K562 (cell line): ENCODE data around the gene FAM167B. TPM values are rescaled to one million over a fixed set of nuclear protein-coding genes. Genes with fewer than 3 reads are reported as not detected.
A peak's percentile ranks its signal among the peaks of the same experiment; 100 is the strongest.

Experiments
- ATAC-seq: fragments of 200-7000 bp; cut with Tn5 transposase; 3 replicates; pipeline ENCODE4 v1.9.1; 2020; ENCODE audit warnings: moderate library complexity
- BruUV-seq: library from RNA; stranded (reverse); fragments of 400-500 nt; replicated peaks from 2 replicates; lab custom pipeline; 2021; lab: Mats Ljungman, UMichigan
- CTCF ChIA-PET: fragments of 300-600 bp; formaldehyde crosslinking; extraction: SDS; loops from one replicate; lab custom pipeline; 2021; ENCODE audit warnings: low intra/inter-chr PET ratio; lab: Yijun Ruan, JAX
- POLR2A ChIA-PET: fragments of 300-600, 350-650 bp; sonication (Branson Sonifier 250); formaldehyde crosslinking; extraction: SDS; loops from one replicate; lab custom pipeline; 2021; ENCODE audit warnings: antibody characterized with exemption, inconsistent platforms; lab: Yijun Ruan, JAX
- DNase-seq, 4 experiments: peaks; one replicate each; pipeline versions ENCODE4 v3.0.0 to v3.0.0-alpha.2; 2011 to 2018; ENCODE audit warnings: low spot score in 3 of 4, mixed read lengths in 3 of 4; ENCODE audit errors: extremely low read depth in 1 of 4
- FAIRE-seq: peaks from 2 replicates; lab custom pipeline; 2011; peaks lifted over from hg19 to GRCh38; lab: Jason Lieb, UNC
- H2AFZ ChIP-seq: 2 replicates; pipeline ENCODE4 v1.6.0; 2011; ENCODE audit warnings: low read depth, low read length, control low read depth, inconsistent platforms
- H3K27ac ChIP-seq: fragments of 200-600 bp; 3 replicates; pipeline ENCODE4 v1.8.0; 2011; ENCODE audit warnings: low read depth, mild to moderate bottlenecking, control low read depth, inconsistent platforms, low read length, moderate library complexity, mixed read lengths; ENCODE audit errors: extremely low read depth
- H3K27me3 ChIP-seq, 2 experiments: fragments of 300-600 bp in 1 of 2; 2 replicates in 1 of 2; 3 replicates in 1 of 2; pipeline versions ENCODE4 v1.6.0 to v1.8.0; 2011; ENCODE audit warnings: inconsistent platforms in 2 of 2, low read length in 2 of 2, mild to moderate bottlenecking in 1 of 2, mixed read lengths in 1 of 2, moderate library complexity in 1 of 2; ENCODE audit not compliant: control insufficient read depth in 2 of 2, insufficient read depth in 2 of 2
- H3K36me3 ChIP-seq: fragments of 300-600 bp; 3 replicates; pipeline ENCODE4 v1.8.0; 2011; ENCODE audit warnings: mild to moderate bottlenecking, low read length, inconsistent platforms; ENCODE audit not compliant: control insufficient read depth, insufficient read depth
- H3K4me1 ChIP-seq, 2 experiments: fragments of 200-600 bp in 1 of 2; replicated peaks in 1 of 2; 2 replicates in 1 of 2; 3 replicates in 1 of 2; pipeline versions ENCODE4 v1.5.1 to v1.8.0; 2011; ENCODE audit warnings: inconsistent platforms in 2 of 2, low read length in 2 of 2, mild to moderate bottlenecking in 1 of 2, mixed read lengths in 1 of 2, moderate library complexity in 1 of 2; ENCODE audit not compliant: control insufficient read depth in 2 of 2, insufficient read depth in 2 of 2
- H3K4me2 ChIP-seq: 2 replicates; pipeline ENCODE4 v1.6.1; 2011; ENCODE audit warnings: low read length, control low read depth, inconsistent platforms, mixed read lengths; ENCODE audit not compliant: insufficient read depth
- H3K4me3 ChIP-seq: fragments of 200-600 bp; sonication (generic), shearing (Covaris generic); 2 replicates; pipeline ENCODE4 v1.5.1; 2016; ENCODE audit warnings: control low read depth, inconsistent platforms
- H3K79me2 ChIP-seq: fragments of 200-600 bp; 3 replicates; pipeline ENCODE4 v1.8.0; 2011; ENCODE audit warnings: low read length, inconsistent platforms; ENCODE audit not compliant: control insufficient read depth, insufficient read depth
- H3K9ac ChIP-seq, 2 experiments: 2 replicates each; pipeline versions ENCODE4 v1.6.0 to v1.6.1; 2011; ENCODE audit warnings: low read depth in 2 of 2, low read length in 2 of 2, control low read depth in 1 of 2, inconsistent platforms in 1 of 2, mild to moderate bottlenecking in 1 of 2, mixed read lengths in 1 of 2; ENCODE audit not compliant: insufficient read depth in 1 of 2
- H3K9me1 ChIP-seq: one replicate; pipeline ENCODE4 v1.6.0; 2011; ENCODE audit warnings: inconsistent platforms, mild to moderate bottlenecking, low read length, moderate library complexity; ENCODE audit not compliant: control insufficient read depth, insufficient read depth
- H3K9me3 ChIP-seq: replicated peaks from 2 replicates; pipeline ENCODE4 v1.5.1; 2011; ENCODE audit warnings: low read depth, low read length, inconsistent platforms; ENCODE audit not compliant: control insufficient read depth, insufficient read depth
- H4K20me1 ChIP-seq: replicated peaks from 2 replicates; pipeline ENCODE4 v1.6.1; 2011; ENCODE audit warnings: low read length, inconsistent platforms, mixed read lengths; ENCODE audit not compliant: control insufficient read depth, insufficient read depth
- KAT2B ChIP-seq: IDR thresholded peaks from one replicate; pipeline ENCODE4 v1.6.1; 2012; ENCODE audit warnings: low read depth, mild to moderate bottlenecking, control low read depth, inconsistent platforms, low read length, moderate library complexity
- NFE2L1 ChIP-seq: fragments of 450-650 bp; IDR thresholded peaks from 2 replicates; pipeline ENCODE4 v1.6.1; 2016; ENCODE audit warnings: missing genetic modification characterization, low read depth, mild to moderate bottlenecking, missing compliant biosample characterization, moderate library complexity, borderline replicate concordance
- SMAD1 ChIP-seq: fragments of 150-350 bp; IDR thresholded peaks from 2 replicates; pipeline ENCODE4 v1.6.1; 2014; ENCODE audit warnings: low read length, low read depth; ENCODE audit not compliant: partially characterized antibody
- TBL1XR1 ChIP-seq, 2 experiments: IDR thresholded peaks; 2 replicates each; pipeline ENCODE4 v1.6.1; 2012; ENCODE audit warnings: improper control_type of control experiment in 2 of 2, low read length in 2 of 2, mild to moderate bottlenecking in 1 of 2
- TGIF2 ChIP-seq: sonication (generic); formaldehyde crosslinking; IDR thresholded peaks from 2 replicates; pipeline ENCODE4 v1.8.1; 2022; ENCODE audit warnings: mild to moderate bottlenecking, missing genetic modification reagents, moderate library complexity
- ZNF318 ChIP-seq, 2 experiments: fragments of 450-650 bp; IDR thresholded peaks; 2 replicates each; pipeline ENCODE4 v1.6.1; 2016; ENCODE audit warnings: mild to moderate bottlenecking in 2 of 2, borderline replicate concordance in 1 of 2, low read depth in 1 of 2, moderate library complexity in 1 of 2
- ZNF764 ChIP-seq: fragments of 250-450 bp; sonication (Bioruptor Pico); IDR thresholded peaks from 2 replicates; pipeline ENCODE4 v1.4.0; 2020; ENCODE audit warnings: low read depth, mild to moderate bottlenecking, moderate library complexity
- WGBS: fragments of 100-300 bp; shearing (Covaris generic); methylation state at CpG from one replicate; pipeline ENCODE4 v1.1.6; 2016; ENCODE audit warnings: low coverage, mixed read lengths; ENCODE audit not compliant: insufficient coverage; ENCODE audit errors: missing lambda C conversion rate; 5-methylcytosine and 5-hydroxymethylcytosine counted together
- in situ Hi-C: fragments of 300-500 bp; cut with MboI; formaldehyde crosslinking; loops from 4 replicates; pipeline ENCODE4 v1.15.0; 2018; ENCODE audit warnings: inconsistent platforms, mixed read lengths
- intact Hi-C: fragments of 100-400 bp; cut with micrococcal nuclease; formaldehyde crosslinking; loops from 2 replicates; pipeline ENCODE4 v1.14.2; 2022
- polyA plus RNA-seq, 8 experiments: library from polyadenylated mRNA; depleted of rRNA in 4 of 8; stranded (reverse) in 5 of 8; unstranded in 3 of 8; fragments of >200 nt; fragmentation: Nextera tagmentation in 2 of 8; fragmentation: Illumina TruSeq in 1 of 8; extraction: Ambion mirVana in 2 of 8; extraction: Trizol in 1 of 8; gene quantifications; 2 replicates each; pipeline versions ENCODE4 v1.2.1 to v1.2.3, GENCODE V29; 2011 to 2014; ENCODE audit warnings: inconsistent platforms in 1 of 8, missing spikeins in 1 of 8
- total RNA-seq, 7 experiments: library from RNA; depleted of rRNA in 6 of 7; stranded (reverse); fragments of >200 nt in 6 of 7; fragmentation: Illumina TruSeq in 2 of 7; extraction: Trizol in 2 of 7; gene quantifications; 2 replicates each; pipeline versions ENCODE4 v1.2.1 to v1.2.3, GENCODE V29; 2011 to 2021; ENCODE audit warnings: low replicate concordance in 1 of 7
- TF ChIP-seq, protein P1 (sequence below): sonication (generic); formaldehyde crosslinking; IDR thresholded peaks from 2 replicates; pipeline ENCODE4 v1.8.0; 2022; ENCODE audit warnings: missing genetic modification reagents, mild to moderate bottlenecking, moderate library complexity, borderline replicate concordance
- TF ChIP-seq, protein P2 (sequence below), 2 experiments: IDR thresholded peaks; 2 replicates each; pipeline ENCODE4 v1.6.1; 2011; ENCODE audit warnings: borderline replicate concordance in 1 of 2, control low read depth in 1 of 2, low read depth in 1 of 2, low read length in 1 of 2, mild to moderate bottlenecking in 1 of 2, mixed read lengths in 1 of 2, moderate library complexity in 1 of 2; ENCODE audit not compliant: insufficient read depth in 1 of 2, insufficient read length in 1 of 2, poor library complexity in 1 of 2, severe bottlenecking in 1 of 2; ENCODE audit errors: extremely low read depth in 1 of 2

The FAM167B gene
- total and polyA plus RNA-seq, 9 of the 15 experiments (the other 6 are each of a cell fraction or from before 2014, with no cell fraction given) = not detected

DNA sequence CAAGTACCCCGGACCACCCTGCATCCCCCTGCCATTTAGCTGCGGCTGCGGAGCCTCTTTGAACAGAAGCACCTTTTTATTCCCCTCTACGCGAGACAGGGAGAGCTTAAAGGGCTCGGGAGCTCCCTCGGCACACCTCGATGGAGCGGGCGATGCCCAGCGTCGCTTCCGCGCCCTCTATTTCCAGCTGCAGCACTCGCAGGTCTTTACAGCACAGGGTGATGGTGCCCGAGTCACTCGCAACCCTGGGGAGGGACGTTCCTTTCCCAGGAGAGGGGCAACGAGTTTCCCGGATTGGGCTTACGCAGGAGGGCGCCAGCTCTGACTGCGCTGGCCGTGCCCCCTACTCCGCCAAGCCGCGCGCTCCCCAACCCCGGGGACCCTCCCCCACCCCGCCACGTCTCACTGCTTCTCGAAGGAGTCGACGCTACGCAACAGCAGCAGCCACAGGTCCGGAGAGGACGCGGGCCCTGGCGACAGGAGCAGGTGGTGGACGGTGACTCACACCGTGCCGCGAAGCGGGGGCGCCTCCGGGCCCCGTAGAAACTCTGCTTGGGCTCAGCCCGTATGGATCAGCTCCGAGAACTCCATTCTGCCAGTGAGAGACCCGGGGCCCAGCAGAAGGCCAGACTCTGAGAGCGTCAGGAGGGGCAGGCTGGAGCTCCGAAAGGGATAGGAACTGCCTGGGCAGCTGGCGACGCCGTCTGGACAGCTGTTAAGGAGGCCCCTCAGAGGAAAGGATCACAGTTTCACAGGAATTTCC is 5.8 kb upstream of the FAM167B start:
- no peaks in the 10 kb centered on the region for H4K20me1 ChIP-seq
- H3K36me3 ChIP-seq = no peaks in the 10 kb centered on the region
- in situ Hi-C loops (no loop called here), intact Hi-C loops (no loop called here)
- H3K4me2 ChIP-seq = peak overlapping the region; percentile 32
- H3K79me2 ChIP-seq = no peaks in the 10 kb centered on the region
- no peaks in the 10 kb centered on the region for H3K9me1 ChIP-seq
- H3K9me3 ChIP-seq = no peaks in the 10 kb centered on the region
- H2AFZ ChIP-seq = peak overlapping the region; percentile 77
- H3K27ac ChIP-seq = peak overlapping the region; percentile 12; the same call in 2 of the 3 replicates
- ATAC-seq (peak; percentile 79), DNase-seq (peak; percentile 64 to 67 (median 64)), FAIRE-seq (peak; percentile 48)
- WGBS = 55% methylated on average over 39 of the region's 55 CpGs
- BruUV-seq = no TSS peak
- no peak overlapping the region for H3K4me3 ChIP-seq
- H3K27me3 ChIP-seq = no peaks in the 10 kb centered on the region
- CTCF ChIA-PET = no interaction called here
- H3K4me1 ChIP-seq = peaks cover 15 to 21% of the 10 kb centered on the region in 2 experiments; a peak in 4 of 5 replicates
- peak overlapping the region; percentile 24 to 65 for H3K9ac ChIP-seq
- POLR2A ChIA-PET = interaction anchor here (0.7 to 1.3 kb wide), 4 partner anchors 9 to 51 kb away, joined by 3 to 6 read pairs (median 4); no protein-coding TSS in a partner anchor
- TF ChIP-seq TGIF2 (CRISPR knock-in tag) (no peak), ZNF318 (IDR thresholded peaks at IDR 0.05; ENCODE audit: borderline replicate concordance in 1 of 2, low read depth in 1 of 2) (no peak), KAT2B (no peak), SMAD1 (no peak), ZNF764 (no peak), NFE2L1 (tag) (no peak), TBL1XR1 (IDR thresholded peaks at IDR 0.05; ENCODE audit: low read length in 2 of 2) (no peak)
- TF ChIP-seq, protein P1, sequence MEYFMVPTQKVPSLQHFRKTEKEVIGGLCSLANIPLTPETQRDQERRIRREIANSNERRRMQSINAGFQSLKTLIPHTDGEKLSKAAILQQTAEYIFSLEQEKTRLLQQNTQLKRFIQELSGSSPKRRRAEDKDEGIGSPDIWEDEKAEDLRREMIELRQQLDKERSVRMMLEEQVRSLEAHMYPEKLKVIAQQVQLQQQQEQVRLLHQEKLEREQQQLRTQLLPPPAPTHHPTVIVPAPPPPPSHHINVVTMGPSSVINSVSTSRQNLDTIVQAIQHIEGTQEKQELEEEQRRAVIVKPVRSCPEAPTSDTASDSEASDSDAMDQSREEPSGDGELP (CRISPR knock-in tag) = peak; percentile 65; the same call in 1 of the 2 replicates
- TF ChIP-seq, protein P2, sequence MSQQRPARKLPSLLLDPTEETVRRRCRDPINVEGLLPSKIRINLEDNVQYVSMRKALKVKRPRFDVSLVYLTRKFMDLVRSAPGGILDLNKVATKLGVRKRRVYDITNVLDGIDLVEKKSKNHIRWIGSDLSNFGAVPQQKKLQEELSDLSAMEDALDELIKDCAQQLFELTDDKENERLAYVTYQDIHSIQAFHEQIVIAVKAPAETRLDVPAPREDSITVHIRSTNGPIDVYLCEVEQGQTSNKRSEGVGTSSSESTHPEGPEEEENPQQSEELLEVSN (IDR thresholded peaks at IDR 0.05; ENCODE audit: borderline replicate concordance in 1 of 2, extremely low read depth in 1 of 2, insufficient read depth in 1 of 2, insufficient read length in 1 of 2, low read depth in 1 of 2, low read length in 1 of 2, poor library complexity in 1 of 2, severe bottlenecking in 1 of 2) = peak; percentile 82 to 96
